HS-5 (cell line): ENCODE data around the gene CERK.
"Not testable (repeated sequence)": the region's sequence is repeated elsewhere in the genome, so short reads cannot be mapped to it uniquely, and the experiment has no call there.

Source experiments
- DNase-seq: peaks from one replicate; pipeline ENCODE4 v3.0.0-alpha.2; 2012; ENCODE audit warnings: low read depth

CERK gene, protein sequence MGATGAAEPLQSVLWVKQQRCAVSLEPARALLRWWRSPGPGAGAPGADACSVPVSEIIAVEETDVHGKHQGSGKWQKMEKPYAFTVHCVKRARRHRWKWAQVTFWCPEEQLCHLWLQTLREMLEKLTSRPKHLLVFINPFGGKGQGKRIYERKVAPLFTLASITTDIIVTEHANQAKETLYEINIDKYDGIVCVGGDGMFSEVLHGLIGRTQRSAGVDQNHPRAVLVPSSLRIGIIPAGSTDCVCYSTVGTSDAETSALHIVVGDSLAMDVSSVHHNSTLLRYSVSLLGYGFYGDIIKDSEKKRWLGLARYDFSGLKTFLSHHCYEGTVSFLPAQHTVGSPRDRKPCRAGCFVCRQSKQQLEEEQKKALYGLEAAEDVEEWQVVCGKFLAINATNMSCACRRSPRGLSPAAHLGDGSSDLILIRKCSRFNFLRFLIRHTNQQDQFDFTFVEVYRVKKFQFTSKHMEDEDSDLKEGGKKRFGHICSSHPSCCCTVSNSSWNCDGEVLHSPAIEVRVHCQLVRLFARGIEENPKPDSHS

DNA sequence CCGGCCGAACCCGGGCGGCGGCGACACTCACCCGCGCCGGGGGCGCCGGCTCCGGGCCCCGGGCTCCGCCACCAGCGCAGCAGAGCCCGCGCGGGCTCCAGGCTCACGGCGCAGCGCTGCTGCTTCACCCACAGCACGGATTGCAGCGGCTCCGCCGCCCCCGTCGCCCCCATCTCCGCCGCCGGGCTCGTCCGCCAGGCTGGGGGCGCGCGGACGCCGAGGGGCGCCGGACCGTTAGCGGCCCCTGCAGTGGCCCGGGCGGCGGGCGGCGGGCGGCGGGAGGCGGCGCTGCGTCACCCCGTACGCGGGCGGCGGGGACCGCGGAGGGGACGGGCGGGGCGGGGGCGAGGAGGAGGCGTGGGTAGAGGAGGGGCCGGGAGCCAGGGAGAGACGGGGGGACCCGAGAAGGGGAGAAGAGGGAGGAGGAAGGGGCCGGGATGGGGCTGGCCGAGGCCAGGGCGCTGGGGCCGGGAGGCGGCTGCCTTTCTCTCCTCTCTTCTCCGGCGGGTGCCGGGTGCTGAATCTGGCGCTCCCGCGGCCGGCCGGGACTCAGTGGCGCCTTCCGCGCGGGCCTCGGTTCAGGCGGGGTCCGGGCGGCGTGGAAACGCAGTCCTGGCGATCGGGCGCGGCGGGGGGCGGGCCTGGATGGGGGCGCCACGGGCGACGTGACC lies at the start of gene CERK:
Gene CERK, minus strand, starts transcription at position 277 of the 671 bp plus-strand sequence. Its CDS starts 104 bp downstream, at position 173.
- no peak for DNase-seq

DNA sequence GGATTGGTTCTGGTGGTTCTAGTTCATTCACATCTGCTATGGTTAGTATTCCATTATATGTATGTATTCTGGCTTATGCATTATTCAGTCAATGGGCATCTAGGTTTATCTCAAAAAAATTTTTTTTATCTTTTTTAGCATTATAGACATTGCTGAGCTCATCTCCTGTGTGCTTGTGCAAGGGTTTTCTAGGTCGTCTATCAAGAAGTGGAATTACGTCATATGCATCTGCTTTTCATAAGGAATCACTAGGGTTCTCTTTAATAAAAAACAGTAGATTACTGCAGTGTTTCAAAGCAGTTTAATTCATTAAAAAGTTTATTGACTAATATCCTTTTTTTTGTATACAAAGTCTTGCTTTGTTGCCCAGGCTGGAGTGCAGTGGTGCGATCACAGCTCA lies 45.7 kb upstream of the CERK start:
- no peak for DNase-seq

DNA sequence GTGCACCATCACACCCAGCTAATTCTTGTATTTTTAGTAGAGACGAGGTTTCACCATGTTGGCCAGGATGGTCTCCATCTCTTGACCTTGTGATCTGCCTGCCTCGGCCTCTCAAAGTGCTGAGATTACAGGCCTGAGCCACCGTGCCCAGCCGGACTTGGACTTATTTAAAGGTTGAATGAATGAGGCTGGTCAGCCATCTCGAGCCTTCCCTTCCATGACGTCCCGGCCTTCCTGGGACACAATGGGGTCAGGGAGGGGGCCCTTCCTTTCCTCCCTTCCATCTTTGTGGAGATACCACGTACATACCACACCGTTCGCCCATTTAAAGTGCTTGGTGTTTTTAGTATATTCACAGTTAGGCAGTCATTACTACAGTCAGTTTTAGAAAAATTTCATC lies 44.1 kb upstream of the CERK start:
- DNase-seq, result not testable (repeated sequence)

DNA sequence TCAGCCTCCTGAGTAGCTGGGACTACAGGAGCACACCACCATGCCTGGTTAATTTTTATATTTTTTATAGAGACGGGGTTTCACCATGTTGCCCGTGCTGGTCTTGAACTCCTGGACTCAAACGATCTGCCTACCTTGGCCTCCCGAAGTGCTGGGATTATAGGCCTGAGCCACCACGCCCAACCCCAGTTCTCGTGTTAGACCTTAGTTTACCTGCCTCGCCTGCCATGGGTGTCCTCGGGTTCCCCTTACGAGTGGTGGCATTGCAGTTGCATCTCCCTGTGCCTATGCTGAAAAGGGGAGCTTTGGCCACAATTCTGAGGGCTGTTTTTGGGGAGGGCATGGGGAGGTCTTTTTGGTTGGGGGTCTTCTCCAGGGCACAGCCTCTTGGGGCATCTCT lies 43.2 kb upstream of the CERK start:
- DNase-seq, result no peak

DNA sequence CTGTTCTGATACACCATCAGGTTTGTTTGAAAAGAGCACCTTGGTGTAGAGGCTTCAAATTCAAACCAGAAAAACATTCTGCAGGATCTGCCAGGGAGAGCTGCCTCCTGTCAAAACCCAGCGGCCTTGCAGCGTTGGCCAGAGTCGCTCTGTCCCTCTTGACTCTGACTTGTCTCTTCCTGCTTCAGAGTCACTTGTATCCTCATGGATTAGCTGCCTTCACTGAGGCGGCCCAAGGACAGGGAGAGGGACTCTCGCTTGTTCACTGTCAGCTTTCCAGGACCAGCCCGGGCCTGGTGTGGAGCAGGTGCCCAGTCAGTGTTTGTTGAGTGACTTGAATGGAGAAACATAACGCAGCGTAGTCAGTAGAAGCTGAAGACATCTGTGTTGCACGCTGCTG lies 42.4 kb upstream of the CERK start:
- DNase-seq, result no peak

DNA sequence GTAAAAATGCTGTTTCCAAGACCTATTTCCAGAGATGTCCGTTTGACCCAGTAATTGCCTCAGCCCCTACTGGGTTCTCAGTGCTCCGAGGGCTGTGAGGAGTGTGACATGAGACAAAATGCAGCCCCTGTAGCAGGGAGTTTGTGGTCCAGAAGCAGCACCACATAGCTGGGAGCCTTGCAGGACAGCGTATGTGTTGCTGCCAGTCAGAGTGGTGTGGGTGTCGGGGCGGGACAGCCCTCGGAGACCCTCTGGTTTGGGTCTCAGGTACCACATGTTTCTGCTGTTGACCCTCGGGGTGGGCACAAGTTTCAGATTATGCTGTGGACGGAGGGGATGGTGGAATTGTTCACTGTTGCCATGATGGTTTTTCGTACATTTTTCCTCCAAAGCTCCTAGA lies 41.6 kb upstream of the CERK start:
- DNase-seq, result no peak

DNA sequence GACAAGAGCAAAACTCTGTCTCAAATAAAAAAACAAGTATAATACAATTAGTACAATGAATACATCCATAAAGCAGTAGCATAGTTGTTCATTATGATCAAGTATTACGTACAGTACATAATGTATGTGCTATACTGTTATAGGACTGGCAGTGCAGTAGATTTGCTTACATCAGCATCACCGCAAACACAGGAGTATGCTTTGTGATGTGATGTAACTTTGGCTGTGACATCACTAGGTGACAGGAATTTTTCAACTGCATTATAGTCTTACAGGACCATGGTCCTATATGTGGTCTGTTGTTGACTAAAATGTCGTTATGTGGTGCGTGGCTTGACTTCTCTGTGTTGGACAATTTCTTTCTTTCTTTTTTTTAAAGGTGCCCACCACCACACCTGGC lies 41.0 kb upstream of the CERK start:
- no peak for DNase-seq

DNA sequence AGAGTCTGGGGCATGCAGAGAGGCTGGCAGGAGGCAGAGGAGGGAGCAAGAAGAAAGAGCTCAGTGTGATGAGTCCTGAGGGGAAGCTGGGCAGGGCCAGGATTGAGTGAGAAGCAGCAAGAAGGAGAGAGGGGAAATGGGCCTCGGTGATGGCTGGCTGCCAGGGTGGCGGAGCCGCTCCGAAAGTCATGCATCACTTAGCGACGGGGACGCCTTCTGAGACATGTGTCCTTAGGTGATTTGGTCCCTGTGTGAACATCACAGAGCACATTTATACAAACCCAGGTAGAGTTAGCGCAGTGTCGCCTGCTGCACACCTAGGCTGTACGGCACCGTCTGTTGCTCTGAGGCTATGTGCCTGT lies 39.5 kb upstream of the CERK start:
- no peak for DNase-seq

DNA sequence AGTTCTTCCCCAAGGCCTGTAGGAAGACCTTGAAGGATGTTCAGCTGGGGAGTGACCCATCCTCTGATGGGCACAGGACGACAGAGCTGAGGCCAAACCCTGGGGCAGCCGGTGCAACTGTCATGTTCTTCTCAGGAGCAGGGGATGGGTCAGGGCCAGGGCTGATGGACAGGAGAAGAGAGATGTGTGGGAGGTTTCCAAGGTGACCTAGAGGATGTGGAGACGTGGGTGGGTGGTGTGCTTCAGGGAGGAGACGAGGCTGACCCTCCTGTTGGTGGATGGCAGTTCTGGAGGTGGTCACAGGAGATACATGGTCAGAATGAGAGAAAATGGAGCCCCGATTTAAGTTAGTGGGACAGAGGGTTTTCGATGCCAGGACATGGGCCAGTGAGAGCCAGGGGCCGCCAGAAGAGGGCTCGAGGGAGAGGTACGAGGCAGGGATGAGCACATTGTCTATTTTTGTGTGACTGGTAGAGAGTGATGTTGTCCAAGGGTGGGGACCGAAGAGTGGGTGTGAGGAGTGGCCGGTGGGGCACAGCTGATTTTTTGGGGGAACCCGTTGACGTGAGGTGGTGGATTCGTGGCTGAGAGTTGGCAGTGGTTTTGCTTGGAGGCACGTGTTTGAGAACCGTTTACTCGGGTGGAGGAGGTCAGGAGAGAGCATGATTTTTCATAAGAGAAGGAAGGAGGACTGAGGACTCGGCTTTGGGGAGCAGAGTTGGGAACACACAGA lies 39.0 kb upstream of the CERK start:
- DNase-seq, result no peak

DNA sequence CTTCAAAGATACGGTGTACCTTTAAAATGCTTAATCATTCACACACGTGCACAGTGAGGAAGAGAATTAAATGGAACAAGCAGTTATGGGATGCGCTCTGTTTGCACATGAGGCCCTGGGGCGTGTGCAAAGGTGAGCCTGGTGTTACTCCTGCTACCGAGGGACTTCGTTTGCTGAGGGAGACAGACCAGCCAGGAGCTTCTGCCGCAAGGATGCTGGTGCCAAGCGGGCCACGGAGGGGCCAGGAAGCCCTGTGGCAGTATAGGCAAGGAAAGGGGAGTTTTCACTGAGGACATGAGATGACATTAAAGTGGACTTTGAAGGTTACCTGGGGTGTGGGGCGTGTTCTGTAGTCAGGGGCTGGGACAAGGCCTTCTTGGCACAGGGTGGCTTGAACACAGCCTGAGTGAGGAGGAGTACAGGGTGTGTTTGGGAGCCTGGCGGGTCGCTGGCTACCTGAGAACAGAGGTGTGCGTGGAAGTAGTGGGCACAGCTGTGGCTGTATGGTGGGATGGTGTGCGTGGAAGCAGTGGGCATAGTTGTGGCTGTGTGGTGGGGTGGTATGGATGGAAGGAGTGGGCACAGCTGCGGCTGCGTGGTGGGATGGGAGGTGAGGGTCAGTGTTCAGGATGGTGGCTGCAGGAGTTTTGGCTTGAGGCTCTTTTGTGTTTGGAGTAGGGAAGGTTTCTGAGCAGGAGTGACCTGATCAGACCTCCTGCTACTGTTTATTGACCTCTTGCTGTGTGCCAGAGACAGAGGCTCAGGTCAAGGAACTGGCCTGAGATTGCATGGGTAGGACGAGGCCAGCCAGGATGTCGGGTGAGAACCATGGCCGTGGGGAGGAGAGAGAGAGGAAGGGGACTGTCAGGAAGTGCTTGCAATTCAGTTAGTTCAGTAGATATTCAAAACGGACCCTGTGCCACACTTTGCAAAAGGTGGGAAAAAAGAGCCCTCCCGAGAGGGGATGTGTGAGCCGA lies 38.1 kb upstream of the CERK start:
- DNase-seq, result no peak

DNA sequence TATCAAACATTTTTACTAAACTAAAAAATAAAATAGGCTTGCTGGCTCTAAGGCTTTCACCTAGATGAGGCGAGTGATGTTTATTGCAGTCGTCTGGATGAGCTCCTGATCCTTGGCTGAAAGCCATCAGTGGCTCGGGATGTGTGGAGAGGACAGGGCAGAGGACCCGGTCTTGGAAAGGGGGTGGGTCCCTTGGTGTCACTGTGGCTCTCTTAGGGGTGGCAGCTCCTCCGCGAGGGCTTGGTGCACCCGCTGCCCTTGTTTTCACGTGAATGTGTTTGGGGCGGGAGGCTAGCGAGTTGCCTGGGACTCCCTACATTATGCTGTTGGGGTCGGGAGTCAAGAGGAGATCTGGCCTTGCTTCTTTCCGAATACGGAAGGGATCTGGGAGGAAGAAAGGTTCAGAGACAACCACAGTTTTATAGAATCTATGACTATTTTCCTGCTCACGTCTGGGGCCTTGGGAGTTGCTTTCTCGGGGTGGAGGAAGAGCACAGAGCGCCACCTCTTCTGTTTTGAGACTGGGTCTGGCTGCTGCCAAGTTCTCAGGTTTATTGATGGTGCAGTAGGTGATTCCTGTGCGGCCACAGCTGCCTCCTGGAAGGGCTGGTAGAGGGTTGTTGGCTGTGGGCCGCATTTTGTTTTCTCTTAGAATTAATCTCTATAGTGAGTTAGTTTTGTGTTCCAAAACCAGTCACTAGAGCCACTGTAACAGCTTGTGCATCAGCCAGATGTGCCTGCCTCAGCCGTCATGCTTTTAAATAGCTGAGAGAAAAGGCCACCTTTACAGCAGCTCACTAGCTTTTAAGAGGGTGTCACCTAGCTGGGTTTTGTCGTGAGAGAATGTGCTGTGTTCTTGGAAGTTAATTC lies 37.2 kb upstream of the CERK start:
- no peak for DNase-seq

DNA sequence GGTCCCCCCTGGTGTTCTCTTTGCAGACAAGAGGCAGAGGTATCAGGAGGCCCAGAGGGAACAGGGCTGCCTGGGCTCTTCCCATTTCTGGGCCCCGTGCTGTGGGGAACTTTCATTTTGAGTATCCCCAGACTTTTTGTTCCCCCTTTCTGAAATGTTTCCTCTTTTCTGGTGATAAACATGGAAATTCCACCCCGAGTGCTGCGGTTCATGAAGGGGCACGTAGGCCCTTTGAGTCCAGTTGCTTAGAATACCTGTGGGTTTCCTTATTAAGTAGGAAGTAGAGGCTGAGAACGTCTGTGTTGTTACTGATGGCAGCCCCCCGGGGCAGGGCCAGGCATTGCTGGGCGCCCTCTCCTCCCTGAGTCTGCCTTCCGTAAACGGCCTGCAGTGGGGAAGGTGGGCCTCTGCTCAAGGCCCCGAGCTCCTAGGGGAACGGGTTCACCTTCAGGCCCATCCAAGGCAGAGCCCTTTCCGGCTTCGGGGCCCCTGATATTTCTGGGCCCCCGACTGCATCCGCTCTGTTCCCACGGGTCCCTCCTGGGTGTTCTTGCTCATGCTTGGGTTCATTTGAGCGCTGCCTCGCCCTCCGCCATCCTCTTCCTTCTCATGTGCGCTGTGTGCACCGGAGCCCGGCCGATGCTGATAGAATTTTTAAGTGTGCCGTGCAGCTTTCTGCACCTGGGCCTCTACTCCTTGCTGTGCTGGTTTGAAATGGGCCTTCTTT lies 36.4 kb upstream of the CERK start:
- no peak for DNase-seq

DNA sequence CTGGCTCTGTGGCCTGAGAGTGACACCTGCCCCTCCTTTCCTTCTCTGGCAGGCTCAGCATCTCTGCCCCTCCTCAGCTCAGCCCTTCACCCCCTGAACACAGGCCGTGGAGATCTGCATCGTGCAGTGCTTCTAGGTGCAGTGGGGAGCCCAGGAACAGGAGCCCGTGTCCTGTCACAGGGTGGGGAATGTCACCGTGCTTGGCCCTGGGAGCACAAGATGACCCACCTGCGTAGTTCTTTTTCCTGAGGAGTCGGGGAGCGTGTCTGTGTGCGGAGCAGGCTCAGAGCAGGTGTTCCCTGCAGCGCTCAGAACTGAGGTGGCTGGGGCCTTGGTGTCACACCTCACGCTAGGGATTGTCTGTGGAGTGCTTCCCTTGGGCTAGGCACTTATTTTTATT lies 35.0 kb upstream of the CERK start:
- no peak for DNase-seq

DNA sequence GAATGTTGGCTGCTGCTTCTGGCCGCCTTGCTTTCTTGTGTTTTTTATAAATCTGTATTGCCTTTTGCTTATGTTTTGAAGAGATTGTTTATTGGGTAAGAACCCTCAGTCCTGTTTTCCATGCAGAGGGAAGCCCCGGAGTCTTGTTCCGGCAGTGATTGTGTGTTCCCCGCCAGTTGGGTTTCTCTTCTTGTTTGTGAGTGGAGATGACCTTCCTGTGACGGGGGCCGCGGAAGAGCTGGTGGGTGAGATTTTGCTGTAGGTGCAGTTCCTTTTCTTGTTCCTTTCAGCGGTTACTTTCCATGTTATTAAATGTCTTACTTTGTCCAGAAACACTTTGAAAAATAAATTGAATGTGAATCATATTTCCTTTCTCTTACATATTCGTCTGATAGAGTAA lies 32.7 kb upstream of the CERK start:
- no peak for DNase-seq

DNA sequence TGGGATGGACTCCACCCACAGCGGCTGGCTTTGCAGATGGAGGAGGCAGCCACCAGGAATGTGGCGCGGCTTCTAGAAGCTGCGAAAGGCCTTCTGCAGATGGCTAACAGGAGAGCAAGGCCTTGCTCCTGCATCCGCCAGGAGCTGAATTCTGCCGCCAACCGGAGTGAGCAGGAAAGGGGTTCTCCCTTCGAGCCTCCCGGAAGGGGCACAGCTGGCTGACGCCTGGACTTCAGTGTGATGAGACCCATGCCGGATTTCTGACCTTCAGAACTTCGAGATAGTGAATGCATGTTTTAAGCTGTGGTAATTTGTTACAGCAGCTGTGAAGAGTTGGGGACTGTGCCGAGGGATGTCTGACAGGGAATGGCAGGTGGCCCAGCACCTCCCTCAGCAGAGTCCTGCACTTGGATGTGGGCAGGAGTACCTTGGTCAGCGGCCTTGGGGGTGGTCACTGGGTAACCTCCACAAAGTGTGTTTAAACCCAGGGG lies 32.1 kb upstream of the CERK start:
- DNase-seq, result no peak

DNA sequence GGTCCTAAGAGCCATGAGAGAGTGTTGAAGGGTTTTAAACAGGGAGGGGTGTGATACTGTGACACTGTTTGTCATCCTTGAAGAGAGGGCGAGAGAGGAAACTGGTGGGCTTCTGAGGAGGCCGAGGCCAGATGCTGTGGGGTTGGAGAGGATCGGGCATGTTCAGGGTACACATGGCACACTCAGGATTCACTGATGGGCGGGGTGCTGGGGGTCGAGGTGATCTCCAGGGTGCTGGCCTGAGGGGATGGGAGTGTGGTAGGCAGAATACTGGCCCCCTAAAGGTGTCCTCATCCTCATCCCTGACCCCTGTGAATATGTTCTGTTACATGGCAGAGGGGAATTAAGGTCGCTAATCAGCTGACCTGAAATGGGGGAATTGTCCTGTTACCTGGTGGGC lies 31.7 kb upstream of the CERK start:
- no peak for DNase-seq

DNA sequence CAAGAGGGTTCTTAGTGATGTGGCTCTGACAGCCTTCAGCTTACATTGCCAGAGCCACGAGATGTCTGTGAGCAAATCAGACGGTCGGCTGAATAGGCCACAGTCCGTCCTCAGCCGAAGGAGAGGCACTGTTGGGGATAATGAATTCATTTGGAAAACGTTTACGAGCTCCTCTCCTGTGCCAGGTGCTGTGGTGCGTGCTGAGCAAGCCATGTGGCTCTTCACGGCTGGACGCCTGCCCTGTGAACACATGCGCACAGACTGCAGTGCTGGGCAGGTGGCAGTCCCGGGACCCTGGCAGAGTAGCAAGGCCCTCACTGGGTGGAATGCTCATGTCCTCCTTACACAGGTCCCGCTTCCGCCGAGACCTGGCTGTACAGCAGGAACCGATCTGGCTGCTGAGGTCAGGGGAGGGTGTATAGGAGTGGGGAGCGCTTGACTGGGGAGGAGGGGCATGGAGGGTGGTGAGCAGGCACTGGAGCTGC lies 31.2 kb upstream of the CERK start:
- DNase-seq, result no peak

DNA sequence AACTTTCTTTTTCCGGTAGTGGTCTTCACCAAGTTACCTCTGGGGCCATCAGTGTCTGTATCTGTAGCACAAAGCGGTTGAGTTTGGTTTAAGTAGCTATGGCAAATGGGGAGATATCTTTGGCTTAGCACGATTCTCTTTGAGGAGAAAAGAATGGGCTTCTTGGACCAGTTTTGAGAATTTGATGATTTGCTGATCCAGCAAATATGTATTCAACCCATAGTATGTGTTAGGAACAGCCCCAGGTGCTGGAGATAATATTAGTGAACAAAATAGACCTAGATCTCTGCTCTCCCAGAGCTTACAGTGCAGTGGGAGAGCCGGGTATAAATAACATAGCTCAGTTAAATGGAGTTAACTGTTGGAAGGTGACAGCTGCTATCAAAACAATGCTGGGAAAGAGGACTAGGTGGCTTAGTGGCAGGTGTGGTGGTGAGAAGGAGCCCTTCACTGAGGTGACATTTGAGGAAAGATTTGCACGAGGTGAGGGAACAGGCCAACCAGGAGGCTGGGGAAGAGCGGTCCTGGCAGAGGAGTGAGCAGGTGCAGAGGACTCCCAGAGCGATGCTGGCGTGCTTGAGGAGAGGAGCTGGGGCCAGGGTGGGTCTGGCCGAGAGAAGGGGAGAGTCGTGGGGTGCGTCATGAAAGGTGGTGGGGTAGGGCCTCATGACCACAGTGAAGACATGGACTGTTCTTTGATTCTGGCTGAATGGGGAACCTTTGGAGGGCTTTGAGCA lies 29.4 kb upstream of the CERK start:
- DNase-seq, result no peak

DNA sequence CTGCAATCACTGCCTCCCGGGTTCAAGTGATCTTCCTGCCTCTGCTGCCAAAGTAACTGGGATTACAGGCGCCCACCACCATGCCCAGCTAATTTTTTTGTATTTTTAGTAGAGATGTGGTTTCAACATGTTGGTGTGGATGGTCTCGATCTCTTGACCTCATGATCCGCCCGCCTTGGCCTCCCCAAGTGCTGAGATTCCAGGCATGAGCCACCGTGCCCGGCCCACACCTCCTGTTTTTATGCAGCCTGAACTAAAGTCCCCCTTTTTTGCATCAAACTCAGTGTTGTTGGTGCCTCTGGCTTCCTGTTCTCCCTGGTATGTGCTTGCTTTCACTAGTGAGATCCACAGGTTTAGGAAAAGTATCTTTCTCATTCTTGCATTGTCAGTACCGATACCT lies 28.6 kb upstream of the CERK start:
- no peak for DNase-seq
